Kidney epithelial cell (primary cell): ENCODE measurements around the gene CDC7. TPM values are rescaled to one million over a fixed set of nuclear protein-coding genes. Genes with fewer than 3 reads are reported as not detected.

Source experiments
- DNase-seq: peaks from one replicate; pipeline ENCODE4 v3.0.0-alpha.2; 2010; ENCODE audit warnings: low read depth
- H3K27me3 ChIP-seq: 2 replicates; pipeline ENCODE4 v1.6.0; 2011; ENCODE audit warnings: low read length; ENCODE audit not compliant: control insufficient read depth, insufficient read depth
- H3K36me3 ChIP-seq: 2 replicates; pipeline ENCODE4 v1.5.1; 2011; ENCODE audit warnings: low read length; ENCODE audit not compliant: control insufficient read depth, insufficient read depth
- H3K4me3 ChIP-seq: 2 replicates; pipeline ENCODE4 v1.5.1; 2011; ENCODE audit warnings: low read depth, mild to moderate bottlenecking, control low read depth, low read length
- total RNA-seq: library from RNA; depleted of rRNA; stranded (reverse); fragments of >200 nt; gene quantifications from 2 replicates; pipeline ENCODE4 v1.2.3, GENCODE V29; 2015
- TF ChIP-seq, protein P1 (sequence below): IDR thresholded peaks from 2 replicates; pipeline ENCODE4 v1.5.1; 2011; ENCODE audit warnings: mild to moderate bottlenecking, moderate library complexity, low read length, control low read depth, inconsistent platforms; ENCODE audit not compliant: insufficient read depth, poor library complexity, severe bottlenecking

The CDC7 gene
- total RNA-seq, 1 donor from 2014 or later: 5.7 TPM

DNA sequence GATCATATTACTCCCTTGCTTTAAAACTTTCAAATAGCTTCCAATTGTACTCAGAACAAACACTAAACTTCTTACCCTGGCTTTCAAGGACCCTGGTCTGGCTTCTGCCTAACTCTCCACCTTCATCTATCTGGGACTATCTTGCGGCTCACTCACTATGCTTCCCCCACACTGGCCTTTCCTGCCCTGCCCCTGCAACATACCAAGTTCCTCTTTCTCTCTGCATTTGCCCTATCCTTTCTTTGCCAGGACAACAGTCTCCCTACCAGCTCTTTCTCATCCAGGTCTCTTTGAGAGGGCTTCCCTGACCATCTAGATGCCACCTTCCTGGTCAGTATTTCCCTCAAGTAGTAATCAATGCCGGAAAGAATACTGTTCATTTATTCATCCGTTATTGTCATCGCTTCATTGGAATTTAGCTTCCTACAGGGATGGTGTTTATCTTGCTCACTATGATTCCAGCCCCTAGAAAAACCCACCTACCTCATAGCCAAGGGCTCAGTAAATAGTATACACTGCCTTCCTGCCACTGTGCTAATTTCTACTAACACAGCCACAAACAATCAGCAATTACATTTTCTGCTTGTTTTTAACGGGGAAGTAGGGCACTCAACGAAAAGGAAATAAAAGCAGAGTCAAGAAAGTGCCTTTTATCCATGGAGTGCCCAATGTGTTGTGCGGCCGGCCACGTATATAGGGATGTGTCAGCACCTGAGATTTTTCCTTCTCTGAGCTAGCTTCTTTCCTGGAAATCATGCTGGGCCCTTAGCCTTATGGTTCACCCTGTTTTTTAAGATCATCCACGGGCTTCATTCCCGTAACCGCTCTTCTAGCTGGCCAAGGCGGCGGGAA, 521 bp upstream of the CDC7 start:
- no peak for DNase-seq
- peak overlapping the region; percentile 63 for H3K4me3 ChIP-seq
- no peaks in the 10 kb centered on the region for H3K27me3 ChIP-seq
- no peaks in the 10 kb centered on the region for H3K36me3 ChIP-seq
- TF ChIP-seq, protein P1, sequence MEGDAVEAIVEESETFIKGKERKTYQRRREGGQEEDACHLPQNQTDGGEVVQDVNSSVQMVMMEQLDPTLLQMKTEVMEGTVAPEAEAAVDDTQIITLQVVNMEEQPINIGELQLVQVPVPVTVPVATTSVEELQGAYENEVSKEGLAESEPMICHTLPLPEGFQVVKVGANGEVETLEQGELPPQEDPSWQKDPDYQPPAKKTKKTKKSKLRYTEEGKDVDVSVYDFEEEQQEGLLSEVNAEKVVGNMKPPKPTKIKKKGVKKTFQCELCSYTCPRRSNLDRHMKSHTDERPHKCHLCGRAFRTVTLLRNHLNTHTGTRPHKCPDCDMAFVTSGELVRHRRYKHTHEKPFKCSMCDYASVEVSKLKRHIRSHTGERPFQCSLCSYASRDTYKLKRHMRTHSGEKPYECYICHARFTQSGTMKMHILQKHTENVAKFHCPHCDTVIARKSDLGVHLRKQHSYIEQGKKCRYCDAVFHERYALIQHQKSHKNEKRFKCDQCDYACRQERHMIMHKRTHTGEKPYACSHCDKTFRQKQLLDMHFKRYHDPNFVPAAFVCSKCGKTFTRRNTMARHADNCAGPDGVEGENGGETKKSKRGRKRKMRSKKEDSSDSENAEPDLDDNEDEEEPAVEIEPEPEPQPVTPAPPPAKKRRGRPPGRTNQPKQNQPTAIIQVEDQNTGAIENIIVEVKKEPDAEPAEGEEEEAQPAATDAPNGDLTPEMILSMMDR: no peak

DNA sequence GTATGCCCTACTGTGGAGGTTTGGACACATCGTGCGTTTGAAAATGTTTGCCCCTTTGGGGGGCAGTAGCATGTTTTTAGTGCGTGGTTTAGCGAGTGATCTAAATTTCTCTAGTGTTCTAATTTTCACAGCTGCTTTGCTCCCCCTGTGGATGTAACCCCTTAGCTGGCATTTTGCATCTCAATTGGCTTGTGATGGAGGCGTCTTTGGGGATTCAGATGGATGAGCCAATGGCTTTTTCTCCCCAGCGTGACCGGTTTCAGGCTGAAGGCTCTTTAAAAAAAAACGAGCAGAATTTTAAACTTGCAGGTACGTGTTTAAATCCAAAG, 836 bp downstream of the CDC7 start:
- TF ChIP-seq, protein P1: no peak
- peak overlapping the region; percentile 63 for H3K4me3 ChIP-seq
- no peak for DNase-seq
- no peaks in the 10 kb centered on the region for H3K27me3 ChIP-seq
- H3K36me3 ChIP-seq: no peaks in the 10 kb centered on the region

DNA sequence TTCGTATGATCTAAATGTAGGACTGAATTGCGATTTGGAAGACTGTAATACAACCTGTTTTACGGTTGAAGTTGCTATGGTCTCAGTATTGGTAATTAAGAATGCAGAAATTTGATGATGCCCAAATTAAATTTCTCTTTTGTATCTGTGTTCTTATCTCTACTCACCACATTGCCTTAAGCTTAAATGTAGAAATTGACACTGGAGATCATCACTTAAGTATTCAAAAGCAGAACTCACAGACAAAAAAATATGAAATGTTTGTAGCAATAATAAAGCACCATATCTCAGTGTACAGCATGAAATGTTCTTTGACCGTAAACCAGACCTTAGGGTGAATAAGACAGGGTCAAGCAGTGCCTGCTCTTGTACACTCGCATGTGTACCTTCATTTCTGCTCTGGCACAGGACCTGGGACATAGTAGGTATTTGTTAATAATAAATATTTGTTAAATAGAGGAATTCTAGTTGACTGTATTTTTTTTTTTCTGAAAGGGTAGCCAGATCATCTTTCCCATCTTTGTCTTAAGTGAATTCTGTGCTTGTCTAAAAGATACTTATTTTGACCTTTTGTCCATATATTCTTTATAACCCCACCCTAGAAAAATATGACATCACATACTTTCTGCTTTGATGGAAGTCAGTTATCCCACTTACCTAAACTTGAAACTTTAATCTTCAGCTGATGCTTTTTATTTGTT, 1.5 kb downstream of the CDC7 start:
- no peaks in the 10 kb centered on the region for H3K27me3 ChIP-seq
- TF ChIP-seq, protein P1: no peak
- no peaks in the 10 kb centered on the region for H3K36me3 ChIP-seq
- H3K4me3 ChIP-seq: peak overlapping the region; percentile 63
- no peak for DNase-seq

DNA sequence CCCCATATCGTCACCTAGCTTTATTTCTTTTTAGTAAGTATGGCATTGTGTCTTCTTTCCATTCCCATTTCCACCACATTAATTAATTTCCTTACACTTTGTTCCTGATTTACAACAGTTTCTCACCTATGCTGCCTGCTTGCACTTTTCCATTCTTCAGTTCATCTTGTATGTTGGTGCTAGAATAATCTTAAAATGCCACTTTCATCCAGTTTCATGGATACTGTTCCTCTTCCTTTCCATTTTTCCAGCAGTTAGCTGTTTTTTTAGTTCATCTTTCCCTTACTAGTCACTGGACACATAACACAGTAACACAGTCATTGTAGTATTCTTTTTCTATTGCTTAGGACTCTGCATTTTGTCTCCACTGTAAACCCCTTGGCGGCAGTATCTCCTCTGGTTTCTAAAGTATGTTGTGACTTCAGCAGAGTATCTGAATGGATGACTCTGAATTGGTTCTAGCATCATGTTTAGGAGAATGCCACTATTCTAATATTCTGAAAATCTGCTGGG, 2.1 kb downstream of the CDC7 start:
- TF ChIP-seq, protein P1: peak; percentile 22
- DNase-seq: no peak
- H3K36me3 ChIP-seq: no peaks in the 10 kb centered on the region
- H3K4me3 ChIP-seq: no peak overlapping the region
- no peaks in the 10 kb centered on the region for H3K27me3 ChIP-seq

DNA sequence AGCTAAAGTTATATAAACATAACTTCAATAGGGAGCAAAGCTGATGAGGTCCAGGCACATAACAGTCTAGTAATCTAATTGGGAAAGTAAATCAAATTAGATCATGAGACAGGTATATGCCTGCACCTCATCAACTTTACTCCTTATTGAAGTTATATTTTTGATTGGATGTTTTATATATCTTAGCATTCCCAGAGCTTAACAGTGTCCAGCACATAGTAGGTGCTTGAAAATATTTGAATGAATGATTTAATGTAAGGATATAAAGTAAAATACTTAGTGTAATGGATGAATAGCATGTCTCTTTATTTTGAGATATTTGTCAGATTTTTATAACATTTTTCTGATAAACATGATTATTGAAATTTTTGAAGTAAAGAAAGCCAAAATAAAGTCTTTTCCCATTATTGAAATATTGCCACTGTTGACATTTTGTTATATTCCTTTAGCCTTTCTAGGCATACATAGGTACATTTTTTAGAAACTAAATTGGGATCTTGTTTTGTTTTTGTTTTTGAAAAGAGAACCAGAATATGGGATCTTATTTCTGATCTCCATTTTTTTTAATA, 2.8 kb downstream of the CDC7 start:
- TF ChIP-seq, protein P1: no peak
- Histone ChIP-seq H3K4me3 (no peak overlapping the region), H3K36me3 (no peaks in the 10 kb centered on the region), H3K27me3 (no peaks in the 10 kb centered on the region)
- DNase-seq: no peak
